Hepatocyte (in vitro differentiated cells): ENCODE data around the gene PTPRCAP.

ENCODE experiments used
- CTCF ChIP-seq: fragments of 200-600 bp; sonication (generic); IDR thresholded peaks from 2 replicates; pipeline ENCODE4 v1.5.1; 2016; ENCODE audit warnings: antibody characterized with exemption, mild to moderate bottlenecking; ENCODE audit not compliant: poor library complexity
- EZH2 ChIP-seq: fragments of 200-600 bp; sonication (generic); IDR thresholded peaks from 2 replicates; pipeline ENCODE4 v1.6.1; 2016; ENCODE audit warnings: antibody characterized with exemption, mild to moderate bottlenecking, borderline replicate concordance
- EZH2phosphoT487 ChIP-seq: fragments of 200-600 bp; sonication (generic); IDR thresholded peaks from one replicate; pipeline ENCODE4 v1.6.1; 2018; ENCODE audit warnings: antibody characterized with exemption, mild to moderate bottlenecking, low read depth, moderate library complexity; ENCODE audit not compliant: unreplicated experiment, severe bottlenecking

GRCh38 chr11:67400251-67400941 lies 37.1 kb downstream of the PTPRCAP start:
- TF ChIP-seq EZH2 (no peak), EZH2phosphoT487 (no peak), CTCF (no peak)
